Karpas-422 (cell line): Measurements from ENCODE around the gene PDLIM1. TPM values are rescaled to one million over a fixed set of nuclear protein-coding genes. Genes with fewer than 3 reads are reported as not detected.

Experiments
- DNase-seq: peaks from one replicate; pipeline ENCODE4 v3.0.0-alpha.2; 2015
- H2AFZ ChIP-seq: fragments of 200-600 bp; sonication (generic); 2 replicates; pipeline ENCODE4 v1.6.1; 2014; ENCODE audit warnings: antibody characterized with exemption, low read length, mixed read lengths
- H3K27ac ChIP-seq: fragments of 200-600 bp; sonication (generic); 2 replicates; pipeline ENCODE4 v1.5.1; 2014; ENCODE audit warnings: mild to moderate bottlenecking, low read length, moderate library complexity
- H3K27me3 ChIP-seq: fragments of 200-600 bp; sonication (generic); 2 replicates; pipeline ENCODE4 v1.6.1; 2014; ENCODE audit warnings: low read length, mixed read lengths
- H3K36me3 ChIP-seq: fragments of 200-600 bp; sonication (generic); 2 replicates; pipeline ENCODE4 v1.6.1; 2014; ENCODE audit warnings: low read length, mixed read lengths; ENCODE audit not compliant: insufficient read depth
- H3K4me1 ChIP-seq: fragments of 200-600 bp; sonication (generic); 2 replicates; pipeline ENCODE4 v1.6.1; 2014; ENCODE audit warnings: mild to moderate bottlenecking, low read length, mixed read lengths
- H3K4me2 ChIP-seq: fragments of 200-600 bp; sonication (generic); 2 replicates; pipeline ENCODE4 v1.6.1; 2014; ENCODE audit warnings: low read length, low read depth, mild to moderate bottlenecking; ENCODE audit not compliant: poor library complexity, severe bottlenecking
- H3K4me3 ChIP-seq: fragments of 200-600 bp; sonication (generic); 2 replicates; pipeline ENCODE4 v1.5.1; 2014; ENCODE audit warnings: mild to moderate bottlenecking, antibody characterized with exemption, low read length, mixed read lengths
- H3K79me2 ChIP-seq: fragments of 200-600 bp; sonication (generic); 2 replicates; pipeline ENCODE4 v1.6.1; 2014; ENCODE audit warnings: mild to moderate bottlenecking, low read length, mixed read lengths
- H3K9ac ChIP-seq: fragments of 200-600 bp; sonication (generic); 2 replicates; pipeline ENCODE4 v1.6.0; 2014; ENCODE audit warnings: low read length
- H3K9me2 ChIP-seq: fragments of 200-600 bp; sonication (generic), shearing (Covaris generic); replicated peaks from 2 replicates; pipeline ENCODE4 v1.6.0; 2014; ENCODE audit warnings: mild to moderate bottlenecking, low read length, moderate library complexity; ENCODE audit not compliant: insufficient read depth
- H3K9me3 ChIP-seq: fragments of 300-700, 200-600 bp; sonication (generic); 2 replicates; pipeline ENCODE4 v1.6.1; 2014; ENCODE audit warnings: low read length, mixed read lengths
- H4K20me1 ChIP-seq: fragments of 200-600 bp; sonication (generic); 2 replicates; pipeline ENCODE4 v1.6.1; 2014; ENCODE audit warnings: mild to moderate bottlenecking, antibody characterized with exemption, low read length, low read depth; ENCODE audit not compliant: insufficient read depth
- total RNA-seq: library from RNA; depleted of rRNA; stranded (reverse); fragments of >200 nt; shearing (Covaris generic); gene quantifications from 2 replicates; pipeline ENCODE4 v1.2.3, GENCODE V29; 2014; ENCODE audit warnings: low replicate concordance

The PDLIM1 gene
- total RNA-seq, 1 experiment from 2014 or later: 0.22 TPM

- Histone ChIP-seq H3K27me3 (no peaks in the 10 kb centered on the region), H3K4me1 (no peaks in the 10 kb centered on the region), H3K9me2 (no peaks in the 10 kb centered on the region), H3K4me2 (no peak overlapping the region), H2AFZ (no peak overlapping the region), H4K20me1 (no peaks in the 10 kb centered on the region), H3K36me3 (no peaks in the 10 kb centered on the region), H3K9ac (no peak overlapping the region), H3K79me2 (no peaks in the 10 kb centered on the region), H3K4me3 (no peak overlapping the region), H3K9me3 (no peaks in the 10 kb centered on the region), H3K27ac (no peak overlapping the region)
- DNase-seq: no peak
These were observed 42.0 kb upstream of the PDLIM1 start for GRCh38 chr10:95332666-95333249.

DNA sequence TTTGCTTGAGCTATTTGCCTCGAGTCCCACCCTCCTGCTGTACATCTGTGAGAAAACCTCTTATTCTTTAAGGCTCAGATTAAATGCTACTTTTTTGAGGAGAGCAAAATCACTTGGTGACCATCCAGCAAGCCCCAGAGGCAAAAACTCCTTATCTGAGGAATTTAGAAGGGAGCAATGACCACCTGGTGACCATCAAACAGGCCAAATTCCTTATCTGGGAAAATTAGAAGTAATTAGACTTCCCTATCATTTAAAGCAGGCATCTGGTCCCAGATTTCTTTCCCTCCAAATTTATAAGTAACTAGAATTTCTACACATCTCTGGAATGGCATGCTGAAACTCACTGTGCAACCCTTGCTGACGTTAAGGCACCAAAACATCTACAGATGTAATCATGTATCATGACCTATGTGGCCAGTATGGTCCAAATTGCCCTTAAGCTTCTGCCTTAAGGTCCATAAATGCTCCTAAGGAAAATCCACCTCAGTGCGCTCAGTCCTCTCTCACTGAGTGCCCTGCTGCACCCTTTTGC, 40.9 kb upstream of the PDLIM1 start:
- DNase-seq: no peak
- Histone ChIP-seq H4K20me1 (no peaks in the 10 kb centered on the region), H3K9me2 (no peaks in the 10 kb centered on the region), H3K9me3 (no peaks in the 10 kb centered on the region), H2AFZ (no peak overlapping the region), H3K4me1 (no peaks in the 10 kb centered on the region), H3K27me3 (no peaks in the 10 kb centered on the region), H3K36me3 (no peaks in the 10 kb centered on the region), H3K4me3 (no peak overlapping the region), H3K4me2 (no peak overlapping the region), H3K27ac (no peak overlapping the region), H3K9ac (no peak overlapping the region), H3K79me2 (no peaks in the 10 kb centered on the region)

GRCh38 chr10:95330966-95331453, 40.2 kb upstream of the PDLIM1 start:
- Histone ChIP-seq H3K4me1 (no peaks in the 10 kb centered on the region), H3K36me3 (no peaks in the 10 kb centered on the region), H3K79me2 (no peaks in the 10 kb centered on the region), H3K9me2 (no peaks in the 10 kb centered on the region), H3K9me3 (no peaks in the 10 kb centered on the region), H3K27me3 (no peaks in the 10 kb centered on the region), H3K9ac (no peak overlapping the region), H3K4me2 (no peak overlapping the region), H3K4me3 (no peak overlapping the region), H3K27ac (no peak overlapping the region), H2AFZ (no peak overlapping the region), H4K20me1 (no peaks in the 10 kb centered on the region)
- no peak for DNase-seq

- Histone ChIP-seq H3K9me2 (no peaks in the 10 kb centered on the region), H3K4me3 (no peak overlapping the region), H3K4me1 (no peaks in the 10 kb centered on the region), H4K20me1 (no peaks in the 10 kb centered on the region), H3K9me3 (no peaks in the 10 kb centered on the region), H3K9ac (no peak overlapping the region), H2AFZ (no peak overlapping the region), H3K36me3 (no peaks in the 10 kb centered on the region), H3K79me2 (no peaks in the 10 kb centered on the region), H3K4me2 (no peak overlapping the region), H3K27ac (no peak overlapping the region), H3K27me3 (no peaks in the 10 kb centered on the region)
- no peak for DNase-seq
These were observed 38.5 kb upstream of the PDLIM1 start for GRCh38 chr10:95329296-95329695.

DNA sequence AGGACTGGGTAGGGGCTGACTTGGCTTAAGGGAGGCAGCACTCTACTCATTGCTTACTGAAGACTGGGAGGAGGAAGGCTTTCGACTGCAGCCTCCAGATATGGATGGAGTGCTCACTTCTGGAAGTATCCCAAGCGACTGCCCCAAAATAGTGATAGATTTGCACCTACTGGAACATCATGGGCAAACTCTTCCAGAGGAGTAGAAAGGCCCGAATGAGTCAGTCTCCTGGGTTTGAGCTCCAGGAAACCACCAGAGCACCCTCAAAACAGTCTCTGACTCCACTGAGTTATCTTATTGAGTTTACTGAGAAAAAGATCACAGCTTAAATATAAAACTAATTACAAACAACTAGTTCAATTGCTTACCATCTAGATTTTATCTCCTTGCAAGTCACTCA, 37.2 kb upstream of the PDLIM1 start:
- H4K20me1 ChIP-seq: no peaks in the 10 kb centered on the region
- H3K27ac ChIP-seq: no peak overlapping the region
- H3K9ac ChIP-seq: no peak overlapping the region
- no peaks in the 10 kb centered on the region for H3K79me2 ChIP-seq
- no peak for DNase-seq
- H3K36me3 ChIP-seq: no peaks in the 10 kb centered on the region
- H3K9me2 ChIP-seq: no peaks in the 10 kb centered on the region
- no peaks in the 10 kb centered on the region for H3K9me3 ChIP-seq
- no peaks in the 10 kb centered on the region for H3K27me3 ChIP-seq
- H3K4me1 ChIP-seq: no peaks in the 10 kb centered on the region
- no peak overlapping the region for H3K4me2 ChIP-seq
- no peak overlapping the region for H2AFZ ChIP-seq
- no peak overlapping the region for H3K4me3 ChIP-seq

DNA sequence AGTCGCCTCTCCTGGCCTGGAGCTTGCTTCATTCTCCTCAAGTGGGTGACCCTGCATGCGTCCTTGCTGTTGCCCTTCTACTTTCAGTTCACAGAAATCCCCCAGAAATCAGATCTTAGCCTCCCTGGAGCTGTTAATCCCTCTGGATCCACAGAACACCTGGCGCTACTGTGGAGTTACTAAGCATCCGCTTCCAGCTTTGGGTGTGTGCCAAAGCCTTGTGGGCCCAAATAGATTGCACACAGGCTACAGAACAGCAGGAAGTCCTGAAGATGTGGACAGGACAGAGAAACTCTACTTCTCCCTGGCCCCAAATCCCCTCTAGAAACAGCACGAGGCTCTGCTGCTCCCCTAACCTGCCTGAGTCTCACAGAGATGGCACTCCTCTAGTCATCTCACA, 36.6 kb upstream of the PDLIM1 start:
- no peaks in the 10 kb centered on the region for H3K36me3 ChIP-seq
- H3K79me2 ChIP-seq: no peaks in the 10 kb centered on the region
- no peaks in the 10 kb centered on the region for H3K9me2 ChIP-seq
- no peaks in the 10 kb centered on the region for H3K27me3 ChIP-seq
- no peaks in the 10 kb centered on the region for H3K9me3 ChIP-seq
- no peaks in the 10 kb centered on the region for H3K4me1 ChIP-seq
- no peak overlapping the region for H3K4me2 ChIP-seq
- no peak overlapping the region for H3K9ac ChIP-seq
- H3K27ac ChIP-seq: no peak overlapping the region
- H4K20me1 ChIP-seq: no peaks in the 10 kb centered on the region
- no peak overlapping the region for H3K4me3 ChIP-seq
- no peak overlapping the region for H2AFZ ChIP-seq
- DNase-seq: no peak

DNA sequence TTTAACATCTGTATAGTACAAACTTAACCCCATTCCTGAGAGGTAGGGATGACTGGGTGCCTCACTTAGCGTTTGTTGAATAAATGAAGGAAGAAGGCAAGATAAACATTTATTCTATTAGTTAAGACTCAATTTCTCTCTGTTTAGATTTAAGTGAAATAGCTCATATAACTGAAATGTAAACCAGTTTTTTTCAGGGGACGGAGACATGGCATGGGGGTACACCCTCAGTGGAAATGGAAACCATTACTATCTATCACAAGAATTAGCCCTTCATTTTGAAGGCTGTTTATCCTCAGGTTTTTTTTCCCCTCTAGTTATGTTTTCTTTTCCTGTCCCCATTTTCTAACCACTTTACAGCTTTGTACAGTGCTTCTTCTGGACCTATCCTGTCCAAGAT, 35.6 kb upstream of the PDLIM1 start:
- H3K4me1 ChIP-seq: no peaks in the 10 kb centered on the region
- no peak overlapping the region for H3K27ac ChIP-seq
- no peaks in the 10 kb centered on the region for H4K20me1 ChIP-seq
- H3K4me2 ChIP-seq: no peak overlapping the region
- H3K9ac ChIP-seq: no peak overlapping the region
- no peak overlapping the region for H3K4me3 ChIP-seq
- no peaks in the 10 kb centered on the region for H3K9me3 ChIP-seq
- no peaks in the 10 kb centered on the region for H3K79me2 ChIP-seq
- H3K9me2 ChIP-seq: no peaks in the 10 kb centered on the region
- no peaks in the 10 kb centered on the region for H3K27me3 ChIP-seq
- no peak overlapping the region for H2AFZ ChIP-seq
- no peak for DNase-seq
- H3K36me3 ChIP-seq: no peaks in the 10 kb centered on the region

DNA sequence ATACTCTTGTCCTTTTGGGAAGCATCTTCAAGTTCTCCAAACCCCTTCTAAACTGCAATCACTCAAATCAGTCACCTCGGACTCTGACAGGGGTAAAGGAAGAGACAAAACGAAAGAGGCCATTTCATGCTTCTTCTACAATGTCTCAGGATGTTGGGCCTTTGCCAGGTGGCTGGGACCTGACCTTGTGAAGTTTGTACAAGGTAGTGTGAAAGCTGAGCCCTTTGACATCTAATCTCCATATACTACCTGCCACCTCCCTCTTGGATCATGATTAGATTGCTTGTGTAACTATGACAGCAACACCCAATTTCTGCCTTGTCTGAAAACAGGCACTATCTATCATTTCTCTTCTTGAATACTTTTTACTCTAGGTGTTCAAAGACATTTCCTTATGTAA, 35.1 kb upstream of the PDLIM1 start:
- no peak for DNase-seq
- H3K27ac ChIP-seq: no peak overlapping the region
- H3K4me3 ChIP-seq: no peak overlapping the region
- no peaks in the 10 kb centered on the region for H3K79me2 ChIP-seq
- H3K9me3 ChIP-seq: no peaks in the 10 kb centered on the region
- H3K9ac ChIP-seq: no peak overlapping the region
- no peaks in the 10 kb centered on the region for H4K20me1 ChIP-seq
- H3K9me2 ChIP-seq: no peaks in the 10 kb centered on the region
- no peaks in the 10 kb centered on the region for H3K4me1 ChIP-seq
- H3K4me2 ChIP-seq: no peak overlapping the region
- H3K36me3 ChIP-seq: no peaks in the 10 kb centered on the region
- no peak overlapping the region for H2AFZ ChIP-seq
- no peaks in the 10 kb centered on the region for H3K27me3 ChIP-seq
